ENCODE results near the gene PRKN.
A peak's percentile ranks its signal among the peaks of the same experiment; 100 is the strongest.

PRKN gene

DNA sequence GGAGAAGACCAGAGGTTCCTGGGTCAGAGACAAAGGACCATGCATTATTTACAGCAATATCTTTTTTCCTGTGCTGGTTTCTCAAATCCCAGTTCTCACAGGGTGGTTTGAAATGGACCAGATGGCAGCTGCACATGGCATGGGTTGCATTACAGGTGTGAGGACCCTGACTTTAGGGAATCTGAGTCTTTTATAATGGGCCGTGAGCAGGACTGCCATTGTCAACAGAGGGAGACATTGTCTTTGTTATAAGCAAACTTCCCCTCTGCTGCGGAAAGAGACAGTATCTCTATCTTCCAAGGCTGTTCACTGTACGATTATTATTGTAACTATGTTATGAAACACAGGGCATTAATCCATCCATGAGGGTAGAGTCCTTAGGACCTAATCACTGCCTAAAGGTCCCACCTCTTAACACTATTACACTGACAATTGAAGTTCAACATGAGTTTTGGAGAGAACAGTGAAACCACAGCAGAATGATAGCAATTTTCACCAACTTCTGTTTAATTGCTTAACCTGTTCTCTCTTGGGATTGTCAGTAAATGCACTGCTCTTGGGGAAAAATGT, 1297.6 kb downstream of the PRKN start:
- no peak for DNase-seq
- Histone ChIP-seq H3K9me3 (no peaks in the 10 kb centered on the region), H3K27me3 (no peaks in the 10 kb centered on the region), H3K36me3 (no peaks in the 10 kb centered on the region), H3K4me3 (no peak overlapping the region), H3K4me1 (peaks cover 0 to 15% (median 4%) of the 10 kb centered on the region in 4 donors), H3K27ac (no peak overlapping the region)
- intact Hi-C loops (cut with DNase I; ENCODE audit: low total_unique reads), result no loop called here
- TF ChIP-seq, protein P1, sequence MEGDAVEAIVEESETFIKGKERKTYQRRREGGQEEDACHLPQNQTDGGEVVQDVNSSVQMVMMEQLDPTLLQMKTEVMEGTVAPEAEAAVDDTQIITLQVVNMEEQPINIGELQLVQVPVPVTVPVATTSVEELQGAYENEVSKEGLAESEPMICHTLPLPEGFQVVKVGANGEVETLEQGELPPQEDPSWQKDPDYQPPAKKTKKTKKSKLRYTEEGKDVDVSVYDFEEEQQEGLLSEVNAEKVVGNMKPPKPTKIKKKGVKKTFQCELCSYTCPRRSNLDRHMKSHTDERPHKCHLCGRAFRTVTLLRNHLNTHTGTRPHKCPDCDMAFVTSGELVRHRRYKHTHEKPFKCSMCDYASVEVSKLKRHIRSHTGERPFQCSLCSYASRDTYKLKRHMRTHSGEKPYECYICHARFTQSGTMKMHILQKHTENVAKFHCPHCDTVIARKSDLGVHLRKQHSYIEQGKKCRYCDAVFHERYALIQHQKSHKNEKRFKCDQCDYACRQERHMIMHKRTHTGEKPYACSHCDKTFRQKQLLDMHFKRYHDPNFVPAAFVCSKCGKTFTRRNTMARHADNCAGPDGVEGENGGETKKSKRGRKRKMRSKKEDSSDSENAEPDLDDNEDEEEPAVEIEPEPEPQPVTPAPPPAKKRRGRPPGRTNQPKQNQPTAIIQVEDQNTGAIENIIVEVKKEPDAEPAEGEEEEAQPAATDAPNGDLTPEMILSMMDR (IDR thresholded peaks at IDR 0.05), result no peak

DNA sequence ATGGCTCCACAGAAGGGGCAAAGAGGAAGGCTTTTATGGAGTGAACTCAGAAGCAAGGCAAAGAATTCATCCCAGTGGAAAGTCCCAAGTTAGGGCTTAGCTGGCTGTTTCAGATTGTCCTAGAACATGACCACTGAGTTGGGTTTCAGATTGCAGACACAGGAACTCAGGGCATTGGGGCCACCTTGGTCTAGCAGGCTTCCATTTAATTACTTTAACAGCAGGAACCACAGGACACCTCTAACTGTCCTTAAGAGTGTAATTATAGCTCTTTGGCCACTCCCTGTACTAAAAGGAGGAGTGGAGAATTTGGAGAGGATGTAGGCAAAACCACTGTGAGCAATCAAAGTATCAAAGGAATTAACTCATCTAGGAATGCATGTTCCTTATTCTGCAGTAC, 1303.1 kb downstream of the PRKN start:
- Histone ChIP-seq H3K27me3 (no peaks in the 10 kb centered on the region), H3K4me1 (peaks cover 0 to 17% (median 0%) of the 10 kb centered on the region in 4 donors), H3K27ac (no peak overlapping the region), H3K9me3 (no peaks in the 10 kb centered on the region), H3K36me3 (no peaks in the 10 kb centered on the region), H3K4me3 (no peak overlapping the region)
- intact Hi-C loops (cut with DNase I; ENCODE audit: low total_unique reads), result no loop called here
- DNase-seq, result no peak
- TF ChIP-seq, protein P1 (IDR thresholded peaks at IDR 0.05), result no peak

DNA sequence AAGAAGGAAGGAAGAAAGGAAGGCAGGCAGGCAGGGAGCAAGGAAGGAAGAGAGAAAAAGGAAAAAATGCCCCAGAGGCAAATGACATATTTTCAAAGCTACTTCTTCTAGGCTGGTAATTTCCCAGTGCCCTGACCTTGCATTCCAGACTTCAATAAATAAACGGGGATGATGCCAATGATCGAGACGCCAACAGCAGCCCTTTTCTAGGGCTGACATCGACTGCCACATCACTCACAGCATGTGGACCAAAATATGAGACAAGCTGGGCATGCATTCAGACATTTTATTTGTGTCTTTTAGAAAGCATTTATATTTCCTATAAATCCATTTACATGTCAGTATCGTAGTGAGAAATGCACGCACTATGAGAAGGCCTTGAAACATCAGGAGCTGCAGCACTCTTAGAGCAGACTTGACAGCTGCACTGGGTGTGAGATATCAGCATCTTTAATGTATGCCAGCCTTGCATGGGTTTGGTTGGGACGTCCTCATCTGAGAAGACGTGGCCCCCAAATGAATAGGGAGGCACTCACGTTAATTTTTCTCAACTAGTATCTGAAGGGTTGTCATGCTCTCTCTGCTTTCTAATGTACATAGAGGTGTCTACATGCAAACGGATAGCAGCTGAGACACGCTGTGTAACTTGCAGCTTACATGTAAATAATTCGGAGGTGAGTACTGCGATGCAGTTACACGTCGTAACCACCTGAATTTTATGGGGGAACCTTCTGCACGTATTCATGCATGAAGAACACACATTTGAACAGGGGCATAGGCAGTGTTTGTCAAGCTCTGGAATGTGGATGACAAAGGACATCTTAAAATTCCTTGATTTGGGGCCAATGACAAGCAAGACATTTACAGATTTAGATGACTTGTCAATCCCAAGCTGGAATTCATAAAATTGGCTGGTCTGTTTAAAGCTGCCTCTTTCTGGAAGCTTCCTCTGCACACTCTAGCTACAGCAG, 1304.6 kb downstream of the PRKN start:
- intact Hi-C loops (cut with DNase I; ENCODE audit: low total_unique reads), result no loop called here
- TF ChIP-seq, protein P1 (IDR thresholded peaks at IDR 0.05), result no peak

DNA sequence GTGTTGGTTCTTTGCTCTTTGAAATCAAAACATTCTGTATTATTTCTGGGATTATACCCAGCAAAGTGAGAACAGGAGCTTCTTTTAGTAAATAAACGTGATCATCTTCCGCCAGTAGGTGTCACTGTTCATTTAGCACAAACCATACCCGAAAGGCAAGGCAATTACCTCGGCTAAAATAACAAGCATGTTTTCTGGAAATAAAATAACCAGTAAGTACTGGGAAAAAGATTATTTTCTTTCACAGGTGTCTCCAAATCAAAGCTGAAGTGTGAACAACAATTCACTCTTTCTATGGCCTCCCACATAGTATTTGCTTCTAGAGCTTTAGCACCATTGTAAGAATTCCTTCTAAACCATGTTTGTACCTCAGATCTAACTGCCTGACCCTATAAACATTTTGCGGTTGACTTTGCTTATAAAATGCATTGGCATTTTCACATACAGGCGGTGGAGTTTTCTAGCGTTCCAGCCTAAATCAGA, 1309.1 kb downstream of the PRKN start:
- Histone ChIP-seq H3K36me3 (no peaks in the 10 kb centered on the region), H3K27ac (no peak overlapping the region), H3K4me3 (no peak overlapping the region), H3K9me3 (no peaks in the 10 kb centered on the region), H3K27me3 (no peaks in the 10 kb centered on the region), H3K4me1 (peaks cover 0 to 17% (median 0%) of the 10 kb centered on the region in 4 donors)
- TF ChIP-seq, protein P1 (IDR thresholded peaks at IDR 0.05), result peak; percentile 60 to 69
- intact Hi-C loops (cut with DNase I; ENCODE audit: low total_unique reads), result no loop called here
- peak in 1 of 2 donors; percentile 29 for DNase-seq

More for the DNA sequence above, 1304.6 kb downstream of the PRKN start:
- Histone ChIP-seq H3K27ac (no peak overlapping the region), H3K4me1 (peaks cover 0 to 17% (median 0%) of the 10 kb centered on the region in 4 donors), H3K9me3 (no peaks in the 10 kb centered on the region), H3K4me3 (no peak overlapping the region), H3K36me3 (no peaks in the 10 kb centered on the region), H3K27me3 (no peaks in the 10 kb centered on the region)
- DNase-seq, result no peak

DNA sequence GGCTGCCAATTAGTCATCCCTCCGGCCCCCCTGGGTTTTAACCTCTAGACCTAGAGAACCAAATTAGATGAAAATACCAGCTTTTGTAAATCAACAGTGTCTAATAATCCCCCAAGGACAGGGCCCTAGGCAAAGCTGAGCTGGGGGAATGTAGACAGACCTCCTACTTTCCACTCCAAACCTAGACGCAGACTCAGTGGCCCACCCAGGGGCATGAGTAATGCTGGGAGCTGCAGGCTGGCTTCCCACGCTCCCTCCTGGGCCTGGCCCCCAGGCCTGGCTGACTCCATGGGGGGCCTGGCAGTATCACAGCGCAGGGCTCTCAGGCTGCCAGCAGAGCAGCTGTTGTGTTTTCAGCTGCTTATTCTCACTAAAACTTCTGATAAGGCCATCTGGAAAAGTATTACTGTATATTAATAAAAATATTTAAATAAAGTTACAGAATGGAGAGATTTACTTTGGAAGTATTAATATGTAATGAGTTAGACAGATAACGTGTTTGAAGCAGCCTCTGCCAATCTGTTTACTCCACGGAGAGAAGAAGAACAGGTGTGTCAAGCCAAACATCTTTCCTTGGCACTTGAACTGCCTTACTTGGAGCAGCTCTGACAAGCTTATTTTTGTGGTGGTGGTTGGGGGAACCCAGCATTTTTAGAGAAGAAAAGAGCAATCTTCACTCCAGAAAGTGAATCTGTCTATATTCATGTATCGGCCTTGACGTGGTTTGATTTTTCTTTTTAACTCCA, 1309.7 kb downstream of the PRKN start:
- H3K36me3 ChIP-seq, result no peaks in the 10 kb centered on the region
- H3K4me3 ChIP-seq, result no peak overlapping the region
- TF ChIP-seq, protein P1 (IDR thresholded peaks at IDR 0.05), result no peak
- intact Hi-C loops (cut with DNase I; ENCODE audit: low total_unique reads), result no loop called here
- no peaks in the 10 kb centered on the region for H3K9me3 ChIP-seq
- no peak for DNase-seq
- H3K27ac ChIP-seq, result no peak overlapping the region
- no peaks in the 10 kb centered on the region for H3K27me3 ChIP-seq
- H3K4me1 ChIP-seq, result peaks cover 0 to 12% (median 0%) of the 10 kb centered on the region in 4 donors

Measured in tibial artery (tissue), 4 donors.